ENCODE data around the gene SNAP47.

- TF ChIP-seq CTCF (IDR thresholded peaks at IDR 0.05) (no peak), POLR2A (IDR thresholded peaks at IDR 0.05) (no peak)
Measured at GRCh38 chr1:227768125-227768439, 32.8 kb downstream of the SNAP47 start.
